H1 (cell line): ENCODE results near the gene POU4F2. TPM values are rescaled to one million over a fixed set of nuclear protein-coding genes. Genes with fewer than 3 reads are reported as not detected.

Experiments used
- CHD2 ChIP-seq: IDR thresholded peaks from 2 replicates; pipeline ENCODE4 v1.6.1; 2012; ENCODE audit warnings: low read length, improper control_type of control experiment
- CTBP2 ChIP-seq: IDR thresholded peaks from 2 replicates; pipeline ENCODE4 v1.7.0; 2011; ENCODE audit warnings: borderline replicate concordance, mild to moderate bottlenecking, moderate library complexity, mixed read lengths, low read length; ENCODE audit not compliant: insufficient read depth, insufficient read length
- E2F6 ChIP-seq: IDR thresholded peaks from 2 replicates; pipeline ENCODE4 v1.6.1; 2012; ENCODE audit warnings: inconsistent platforms
- EZH2 ChIP-seq: fragments of 200-600 bp; sonication (generic); IDR thresholded peaks from 2 replicates; pipeline ENCODE4 v1.7.1; 2012; ENCODE audit warnings: low read depth, mild to moderate bottlenecking, moderate library complexity, low read length, inconsistent platforms; ENCODE audit not compliant: severe bottlenecking
- HDAC2 ChIP-seq, 2 experiments: fragments of 300-600 bp in 1 of 2; sonication (generic) in 1 of 2; IDR thresholded peaks; 2 replicates each; pipeline ENCODE4 v1.6.1; 2011 to 2012; ENCODE audit warnings: low read depth in 2 of 2, low read length in 2 of 2, mild to moderate bottlenecking in 2 of 2, moderate library complexity in 2 of 2, borderline replicate concordance in 1 of 2, inconsistent platforms in 1 of 2
- POLR2AphosphoS5 ChIP-seq: IDR thresholded peaks from 2 replicates; pipeline ENCODE4 v1.6.1; 2011; ENCODE audit warnings: low read depth, low read length
- RBBP5 ChIP-seq: IDR thresholded peaks from 2 replicates; pipeline ENCODE4 v1.7.1; 2012; ENCODE audit warnings: low read depth, mild to moderate bottlenecking, inconsistent platforms, low read length, moderate library complexity, borderline replicate concordance
- RNF2 ChIP-seq: fragments of 200-900, 300-1000 bp; sonication (generic); IDR thresholded peaks from 2 replicates; pipeline ENCODE4 v1.7.1; 2016; ENCODE audit warnings: borderline replicate concordance, low read depth, mild to moderate bottlenecking, antibody characterized with exemption, low read length; ENCODE audit not compliant: poor library complexity, severe bottlenecking; ENCODE audit errors: missing control alignments
- USF2 ChIP-seq: IDR thresholded peaks from 2 replicates; pipeline ENCODE4 v1.6.1; 2011; ENCODE audit warnings: low read length, improper control_type of control experiment
- polyA plus RNA-seq, 7 experiments: library from polyadenylated mRNA; depleted of rRNA in 3 of 7; stranded (reverse) in 5 of 7; unstranded in 2 of 7; fragments of >200 nt in 5 of 7; fragments of 200-250 nt in 2 of 7; gene quantifications; 1 replicate in 5 of 7; 2 replicates in 1 of 7; 4 replicates in 1 of 7; pipeline versions ENCODE4 v1.2.1 to v1.2.3, GENCODE V29; 2011 to 2013; ENCODE audit warnings: missing spikeins in 2 of 7, mixed read lengths in 2 of 7
- total RNA-seq: library from RNA; stranded (reverse); fragmentation: NEBNext Ultra II Directional; extraction: Animal tissue kit (Norgen Biotek cat#: 25700); gene quantifications from 2 replicates; pipeline ENCODE4 v1.2.1, GENCODE V29; 2021

Gene POU4F2
- total and polyA plus RNA-seq, 2 of the 8 experiments (the other 6 are each of a cell fraction or from before 2014, with no cell fraction given) = not detected

- TF ChIP-seq E2F6 (peak; percentile 54; the same call in 1 of the 2 replicates), RBBP5 (peak; percentile 39; the same call in 1 of the 2 replicates), RNF2 (peak; percentile 82), HDAC2 (IDR thresholded peaks at IDR 0.05; ENCODE audit: borderline replicate concordance in 1 of 2, low read depth in 2 of 2, low read length in 2 of 2) (no peak), CTBP2 (peak; percentile 94), USF2 (no peak), POLR2AphosphoS5 (no peak), EZH2 (peak; percentile 84), CHD2 (no peak)
- TF ChIP-seq, all 59 proteins: peak for 10
Measured at GRCh38 chr4:146647615-146648460, 9.1 kb downstream of the POU4F2 start (continued).
